Activated T-helper 1 cell treated with anti-CD3 and anti-CD28 coated beads, Interleukin-12 subunit alpha, Interleukin-12 subunit beta, Interleukin-2, Interleukin-4 antibody, amounts not matched to agents 30 ng/mL and 10 ng/mL and 1 ng/mL, durations not matched to agents 14 hours and 24 hours and 36 hours (primary cell): ENCODE measurements around the gene REEP1. TPM values are rescaled to one million over a fixed set of nuclear protein-coding genes. Genes with fewer than 3 reads are reported as not detected.

Experiments used
- DNase-seq: peaks from one replicate; pipeline ENCODE4 v3.0.0; 2021; ENCODE audit warnings: low spot score
- H3K27ac Mint-ChIP-seq: one replicate; pipeline ENCODE4 v1.8.0; 2021; ENCODE audit warnings: mild to moderate bottlenecking, mixed read lengths
- H3K27me3 Mint-ChIP-seq: one replicate; pipeline ENCODE4 v1.8.0; 2022; ENCODE audit warnings: mild to moderate bottlenecking, moderate library complexity, mixed read lengths; ENCODE audit not compliant: insufficient read depth
- H3K36me3 Mint-ChIP-seq: one replicate; pipeline ENCODE4 v1.8.0; 2021; ENCODE audit warnings: low read depth, mixed read lengths
- H3K4me1 Mint-ChIP-seq: one replicate; pipeline ENCODE4 v1.8.0; 2021; ENCODE audit warnings: low read depth, mixed read lengths
- H3K4me3 Mint-ChIP-seq: one replicate; pipeline ENCODE4 v1.8.0; 2021; ENCODE audit warnings: mild to moderate bottlenecking, moderate library complexity, mixed read lengths
- H3K9me3 Mint-ChIP-seq: one replicate; pipeline ENCODE4 v1.8.0; 2021; ENCODE audit warnings: mixed read lengths
- intact Hi-C: fragments of 100-400 bp; cut with micrococcal nuclease; formaldehyde crosslinking; loops from one replicate; pipeline ENCODE4 v1.15.1; 2024
- total RNA-seq: library from RNA; stranded (reverse); gene quantifications from 2 replicates; pipeline ENCODE4 v1.2.3, GENCODE V29; 2022

REEP1 gene
- total RNA-seq, 1 donor from 2014 or later = 0.26 TPM

DNA sequence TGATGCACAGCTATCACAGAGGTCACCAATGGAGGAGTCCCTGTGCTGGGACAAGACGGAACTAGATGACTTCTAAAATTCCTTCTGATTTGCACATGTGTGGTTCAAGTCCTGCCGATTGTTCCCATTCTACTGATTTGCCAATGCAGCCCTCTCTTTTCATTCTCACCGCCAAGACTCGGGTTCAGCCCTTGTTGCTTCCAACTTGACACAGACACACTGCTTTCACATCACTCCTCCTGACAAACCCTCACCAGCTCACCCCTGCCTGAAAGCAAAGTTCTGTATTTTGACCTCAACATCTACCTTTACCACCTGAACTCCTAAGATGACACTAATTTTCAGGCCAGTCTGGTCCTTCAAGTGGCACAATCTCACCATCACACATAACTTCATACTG is 25.5 kb downstream of the REEP1 start:
- no peaks in the 10 kb centered on the region for H3K36me3 Mint-ChIP-seq
- H3K9me3 Mint-ChIP-seq = no peaks in the 10 kb centered on the region
- H3K4me3 Mint-ChIP-seq = no peak overlapping the region
- intact Hi-C loops = no loop called here
- no peak for DNase-seq
- no peaks in the 10 kb centered on the region for H3K4me1 Mint-ChIP-seq
- H3K27ac Mint-ChIP-seq = no peak overlapping the region
- H3K27me3 Mint-ChIP-seq = peaks cover 7% of the 10 kb centered on the region

DNA sequence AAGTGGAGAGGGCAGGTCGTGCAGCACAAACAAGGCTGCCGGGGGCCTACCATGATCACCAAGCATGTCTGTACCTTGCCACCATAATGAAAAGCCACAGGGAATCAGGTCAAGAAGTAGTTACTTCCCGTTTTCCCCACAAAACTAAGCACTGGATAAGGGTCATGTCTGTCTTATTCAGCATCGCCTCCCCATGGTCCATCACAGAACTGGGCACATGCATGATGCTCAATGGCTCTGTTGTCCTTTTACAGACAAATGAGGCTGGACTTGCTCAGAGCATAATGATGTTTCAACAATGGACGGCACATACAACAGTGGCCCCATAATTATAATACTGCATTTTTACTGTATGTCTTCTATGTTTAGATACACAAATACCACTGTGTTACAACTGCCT is 27.5 kb downstream of the REEP1 start:
- no peak overlapping the region for H3K4me3 Mint-ChIP-seq
- no peaks in the 10 kb centered on the region for H3K4me1 Mint-ChIP-seq
- peaks cover 10% of the 10 kb centered on the region for H3K27me3 Mint-ChIP-seq
- H3K27ac Mint-ChIP-seq = no peak overlapping the region
- no peak for DNase-seq
- intact Hi-C loops = no loop called here
- no peaks in the 10 kb centered on the region for H3K9me3 Mint-ChIP-seq
- no peaks in the 10 kb centered on the region for H3K36me3 Mint-ChIP-seq

GRCh38 chr2:86308984-86309695 is 28.3 kb downstream of the REEP1 start:
- Mint-ChIP-seq H3K27me3 (peaks cover 10% of the 10 kb centered on the region), H3K4me3 (no peak overlapping the region), H3K27ac (no peak overlapping the region), H3K9me3 (no peaks in the 10 kb centered on the region), H3K4me1 (no peaks in the 10 kb centered on the region), H3K36me3 (no peaks in the 10 kb centered on the region)
- DNase-seq = no peak
- intact Hi-C loops = no loop called here

GRCh38 chr2:86308356-86308755 is 29.1 kb downstream of the REEP1 start:
- no peaks in the 10 kb centered on the region for H3K4me1 Mint-ChIP-seq
- no peak for DNase-seq
- no peaks in the 10 kb centered on the region for H3K9me3 Mint-ChIP-seq
- H3K4me3 Mint-ChIP-seq = no peak overlapping the region
- no peak overlapping the region for H3K27ac Mint-ChIP-seq
- no peaks in the 10 kb centered on the region for H3K36me3 Mint-ChIP-seq
- intact Hi-C loops = no loop called here
- peaks cover 10% of the 10 kb centered on the region for H3K27me3 Mint-ChIP-seq

DNA sequence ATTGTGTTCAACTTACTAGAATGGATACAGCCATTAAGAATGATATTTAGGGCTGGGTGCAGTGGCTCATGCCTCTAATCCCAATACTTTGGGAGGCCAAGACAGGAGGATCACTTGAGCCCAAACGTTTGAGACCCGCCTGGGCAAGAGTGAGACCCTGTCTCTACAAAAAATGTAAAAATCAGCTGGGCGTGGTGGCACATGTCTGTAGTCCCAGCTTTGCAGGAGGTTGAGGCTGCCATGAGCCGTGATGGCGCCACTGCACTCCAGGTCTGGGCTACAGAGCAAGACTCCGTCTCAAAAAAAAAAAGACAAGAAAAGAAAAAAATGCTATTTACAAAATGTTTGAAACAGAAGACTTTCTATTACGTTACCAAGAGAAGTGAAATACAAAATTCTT is 30.0 kb downstream of the REEP1 start:
- DNase-seq = no peak
- intact Hi-C loops = no loop called here
- no peak overlapping the region for H3K27ac Mint-ChIP-seq
- no peaks in the 10 kb centered on the region for H3K4me1 Mint-ChIP-seq
- no peaks in the 10 kb centered on the region for H3K9me3 Mint-ChIP-seq
- H3K36me3 Mint-ChIP-seq = no peaks in the 10 kb centered on the region
- H3K4me3 Mint-ChIP-seq = no peak overlapping the region
- peaks cover 7% of the 10 kb centered on the region for H3K27me3 Mint-ChIP-seq

GRCh38 chr2:86305915-86306254 is 31.5 kb downstream of the REEP1 start:
- Mint-ChIP-seq H3K27me3 (peaks cover 12% of the 10 kb centered on the region), H3K27ac (no peak overlapping the region), H3K36me3 (no peaks in the 10 kb centered on the region), H3K9me3 (no peaks in the 10 kb centered on the region), H3K4me1 (no peaks in the 10 kb centered on the region), H3K4me3 (no peak overlapping the region)
- intact Hi-C loops = no loop called here
- no peak for DNase-seq

GRCh38 chr2:86305195-86305914 is 32.1 kb downstream of the REEP1 start:
- Mint-ChIP-seq H3K4me3 (no peak overlapping the region), H3K4me1 (no peaks in the 10 kb centered on the region), H3K36me3 (no peaks in the 10 kb centered on the region), H3K27me3 (peaks cover 15% of the 10 kb centered on the region), H3K27ac (no peak overlapping the region), H3K9me3 (no peaks in the 10 kb centered on the region)
- no peak for DNase-seq
- intact Hi-C loops = no loop called here

DNA sequence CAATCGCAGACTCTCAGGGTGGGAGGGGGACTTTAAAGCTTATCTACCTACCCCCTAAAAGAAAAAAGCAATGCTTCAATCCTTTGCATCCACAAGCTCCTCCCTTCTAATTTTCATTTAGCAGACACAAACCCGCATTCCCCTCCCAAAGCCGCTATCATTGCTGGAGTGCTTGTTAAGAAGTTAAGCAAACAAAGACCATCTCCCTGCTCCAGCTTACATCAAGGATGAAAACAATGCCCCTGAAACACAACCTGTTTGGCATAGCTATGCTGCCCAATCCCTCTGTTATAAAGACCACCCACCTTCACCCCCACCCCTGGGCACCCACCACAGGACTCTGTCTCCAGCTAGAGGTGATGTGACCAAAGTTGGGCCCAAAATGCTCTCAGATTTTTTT is 33.0 kb downstream of the REEP1 start:
- no peak overlapping the region for H3K4me3 Mint-ChIP-seq
- DNase-seq = no peak
- no peaks in the 10 kb centered on the region for H3K36me3 Mint-ChIP-seq
- H3K27me3 Mint-ChIP-seq = peaks cover 21% of the 10 kb centered on the region
- no peaks in the 10 kb centered on the region for H3K9me3 Mint-ChIP-seq
- intact Hi-C loops = loop anchor here (5.0 kb wide), 1 partner anchor 43 kb away; no protein-coding TSS in a partner anchor
- no peaks in the 10 kb centered on the region for H3K4me1 Mint-ChIP-seq
- no peak overlapping the region for H3K27ac Mint-ChIP-seq

DNA sequence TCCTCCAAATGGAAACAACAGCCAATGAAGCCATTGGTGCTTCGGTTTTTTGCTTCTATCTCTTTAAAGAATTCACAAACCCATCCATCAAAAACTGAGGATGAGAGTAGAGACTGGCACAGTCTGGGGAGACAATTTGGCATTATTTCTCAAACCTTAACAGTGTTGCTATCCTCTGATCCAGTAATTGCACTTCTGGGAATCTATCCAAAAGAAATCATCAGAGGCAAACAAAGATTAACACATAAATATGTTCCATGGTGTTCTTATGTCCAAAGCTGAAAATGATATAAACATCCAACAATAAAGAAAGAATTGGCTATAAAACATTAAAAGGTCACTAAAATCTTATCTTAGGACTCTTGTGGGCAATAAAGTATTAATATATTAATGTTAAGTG is 35.1 kb downstream of the REEP1 start:
- no peak for DNase-seq
- Mint-ChIP-seq H3K9me3 (no peaks in the 10 kb centered on the region), H3K36me3 (no peaks in the 10 kb centered on the region), H3K27me3 (peaks cover 21% of the 10 kb centered on the region), H3K4me3 (no peak overlapping the region), H3K4me1 (no peaks in the 10 kb centered on the region), H3K27ac (no peak overlapping the region)
- intact Hi-C loops = loop anchor here (5.0 kb wide), 1 partner anchor 45 kb away; no protein-coding TSS in a partner anchor

DNA sequence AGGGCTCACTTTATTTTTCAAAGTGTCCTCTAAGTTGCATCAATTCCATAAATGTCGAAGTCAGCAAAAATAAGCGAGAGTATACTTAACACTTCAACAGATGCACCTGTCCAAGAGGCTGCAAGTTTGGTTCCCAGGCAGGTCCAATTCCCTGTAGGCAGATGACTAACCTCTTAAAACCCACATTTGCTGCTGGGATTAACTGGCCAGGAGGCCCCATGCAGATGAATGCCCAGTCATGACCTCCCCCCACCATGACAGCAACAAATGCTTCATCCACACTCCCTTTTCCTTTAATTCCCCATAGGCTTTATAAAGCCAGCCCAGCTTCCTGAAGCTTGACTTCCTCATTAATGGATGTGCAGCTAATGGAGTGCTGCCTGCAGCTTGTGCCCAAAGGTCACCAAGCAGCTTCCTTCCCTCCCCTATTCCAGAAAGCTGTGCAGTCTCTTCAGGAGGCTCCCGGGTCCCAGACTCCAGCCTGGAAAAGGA is 35.7 kb downstream of the REEP1 start:
- intact Hi-C loops = loop anchor here (5.0 kb wide), 1 partner anchor 46 kb away; no protein-coding TSS in a partner anchor
- Mint-ChIP-seq H3K4me3 (no peak overlapping the region), H3K36me3 (no peaks in the 10 kb centered on the region), H3K4me1 (no peaks in the 10 kb centered on the region), H3K9me3 (no peaks in the 10 kb centered on the region), H3K27ac (no peak overlapping the region), H3K27me3 (peaks cover 21% of the 10 kb centered on the region)
- DNase-seq = no peak

DNA sequence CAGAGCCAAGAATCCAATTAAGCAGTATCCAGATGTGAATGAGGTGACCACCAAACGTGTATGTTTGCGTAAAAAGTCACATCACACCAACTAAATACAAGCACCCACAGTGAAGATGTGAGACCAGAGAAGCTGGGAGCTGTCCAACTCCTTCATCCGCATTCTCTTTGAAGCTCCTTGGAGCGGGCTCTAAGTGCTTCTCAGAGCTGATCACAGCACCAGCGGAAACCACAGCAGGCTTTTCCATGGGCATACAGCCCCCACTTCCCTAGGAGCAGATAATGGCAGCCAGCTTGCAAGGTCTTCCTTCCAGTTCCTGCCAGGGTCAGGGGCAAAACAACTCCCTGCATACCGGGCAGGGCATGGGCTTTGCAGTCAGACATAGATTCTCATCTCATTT is 36.4 kb downstream of the REEP1 start:
- Mint-ChIP-seq H3K27me3 (peaks cover 19% of the 10 kb centered on the region), H3K36me3 (no peaks in the 10 kb centered on the region), H3K4me1 (no peaks in the 10 kb centered on the region), H3K4me3 (no peak overlapping the region), H3K9me3 (no peaks in the 10 kb centered on the region), H3K27ac (no peak overlapping the region)
- intact Hi-C loops = loop anchor here (5.0 kb wide), 1 partner anchor 46 kb away; no protein-coding TSS in a partner anchor
- no peak for DNase-seq

- peaks cover 18% of the 10 kb centered on the region for H3K27me3 Mint-ChIP-seq
- intact Hi-C loops = loop anchor here (5.0 kb wide), 1 partner anchor 47 kb away; no protein-coding TSS in a partner anchor
These were observed 36.9 kb downstream of the REEP1 start for GRCh38 chr2:86300496-86300895.

More at GRCh38 chr2:86300496-86300895, 36.9 kb downstream of the REEP1 start:
- no peaks in the 10 kb centered on the region for H3K9me3 Mint-ChIP-seq
- no peaks in the 10 kb centered on the region for H3K4me1 Mint-ChIP-seq
- no peaks in the 10 kb centered on the region for H3K36me3 Mint-ChIP-seq
- H3K4me3 Mint-ChIP-seq = no peak overlapping the region
- no peak overlapping the region for H3K27ac Mint-ChIP-seq
- no peak for DNase-seq
